Ascending aorta (tissue), 2 donors: ENCODE measurements around the gene IRF5. TPM values are rescaled to one million over a fixed set of nuclear protein-coding genes. Genes with fewer than 3 reads are reported as not detected.

Experiments
- DNase-seq, 2 donors: peaks; one replicate each; pipeline ENCODE4 v3.0.0-alpha.2; 2019; ENCODE audit warnings: low spot score in 2 of 2
- H3K27ac ChIP-seq, 2 donors: fragments of 200-600 bp; sonication (generic); one replicate each; pipeline ENCODE4 v1.5.1; 2016 to 2017; ENCODE audit warnings: mild to moderate bottlenecking in 1 of 2
- H3K27me3 ChIP-seq: fragments of 200-600 bp; sonication (generic); one replicate; pipeline ENCODE4 v1.5.1; 2017
- H3K36me3 ChIP-seq, 2 donors: fragments of 200-600 bp; sonication (generic); one replicate each; pipeline ENCODE4 v1.5.1; 2016
- H3K4me1 ChIP-seq, 2 donors: fragments of 200-600 bp; sonication (generic); one replicate each; pipeline ENCODE4 v1.5.1; 2016 to 2017; ENCODE audit warnings: mild to moderate bottlenecking in 1 of 2
- H3K4me3 ChIP-seq, 2 donors: fragments of 200-600 bp; sonication (generic); one replicate each; pipeline ENCODE4 v1.5.1; 2016 to 2017; ENCODE audit warnings: mild to moderate bottlenecking in 1 of 2
- H3K9me3 ChIP-seq, 2 donors: fragments of 200-600 bp; sonication (generic); one replicate each; pipeline ENCODE4 v1.5.1; 2016
- CTCF ChIP-seq, 3 experiments: fragments of 200-600 bp in 2 of 3; fragments of 450-650 bp in 1 of 3; sonication (generic) in 2 of 3; IDR thresholded peaks; one replicate each; pipeline ENCODE4 v1.5.1; 2016 to 2019; ENCODE audit warnings: antibody characterized with exemption in 3 of 3, mild to moderate bottlenecking in 1 of 3, moderate library complexity in 1 of 3
- intact Hi-C: fragments of 100-400 bp; cut with DNase I; formaldehyde crosslinking; loops from one replicate; pipeline ENCODE4 v1.15.1; 2023
- total RNA-seq: library from RNA; depleted of rRNA; stranded (reverse); fragments of >200 nt; gene quantifications from one replicate; pipeline ENCODE4 v1.1.0, GENCODE V29; 2016

The IRF5 gene, protein sequence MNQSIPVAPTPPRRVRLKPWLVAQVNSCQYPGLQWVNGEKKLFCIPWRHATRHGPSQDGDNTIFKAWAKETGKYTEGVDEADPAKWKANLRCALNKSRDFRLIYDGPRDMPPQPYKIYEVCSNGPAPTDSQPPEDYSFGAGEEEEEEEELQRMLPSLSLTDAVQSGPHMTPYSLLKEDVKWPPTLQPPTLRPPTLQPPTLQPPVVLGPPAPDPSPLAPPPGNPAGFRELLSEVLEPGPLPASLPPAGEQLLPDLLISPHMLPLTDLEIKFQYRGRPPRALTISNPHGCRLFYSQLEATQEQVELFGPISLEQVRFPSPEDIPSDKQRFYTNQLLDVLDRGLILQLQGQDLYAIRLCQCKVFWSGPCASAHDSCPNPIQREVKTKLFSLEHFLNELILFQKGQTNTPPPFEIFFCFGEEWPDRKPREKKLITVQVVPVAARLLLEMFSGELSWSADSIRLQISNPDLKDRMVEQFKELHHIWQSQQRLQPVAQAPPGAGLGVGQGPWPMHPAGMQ
- total RNA-seq = not detected

DNA sequence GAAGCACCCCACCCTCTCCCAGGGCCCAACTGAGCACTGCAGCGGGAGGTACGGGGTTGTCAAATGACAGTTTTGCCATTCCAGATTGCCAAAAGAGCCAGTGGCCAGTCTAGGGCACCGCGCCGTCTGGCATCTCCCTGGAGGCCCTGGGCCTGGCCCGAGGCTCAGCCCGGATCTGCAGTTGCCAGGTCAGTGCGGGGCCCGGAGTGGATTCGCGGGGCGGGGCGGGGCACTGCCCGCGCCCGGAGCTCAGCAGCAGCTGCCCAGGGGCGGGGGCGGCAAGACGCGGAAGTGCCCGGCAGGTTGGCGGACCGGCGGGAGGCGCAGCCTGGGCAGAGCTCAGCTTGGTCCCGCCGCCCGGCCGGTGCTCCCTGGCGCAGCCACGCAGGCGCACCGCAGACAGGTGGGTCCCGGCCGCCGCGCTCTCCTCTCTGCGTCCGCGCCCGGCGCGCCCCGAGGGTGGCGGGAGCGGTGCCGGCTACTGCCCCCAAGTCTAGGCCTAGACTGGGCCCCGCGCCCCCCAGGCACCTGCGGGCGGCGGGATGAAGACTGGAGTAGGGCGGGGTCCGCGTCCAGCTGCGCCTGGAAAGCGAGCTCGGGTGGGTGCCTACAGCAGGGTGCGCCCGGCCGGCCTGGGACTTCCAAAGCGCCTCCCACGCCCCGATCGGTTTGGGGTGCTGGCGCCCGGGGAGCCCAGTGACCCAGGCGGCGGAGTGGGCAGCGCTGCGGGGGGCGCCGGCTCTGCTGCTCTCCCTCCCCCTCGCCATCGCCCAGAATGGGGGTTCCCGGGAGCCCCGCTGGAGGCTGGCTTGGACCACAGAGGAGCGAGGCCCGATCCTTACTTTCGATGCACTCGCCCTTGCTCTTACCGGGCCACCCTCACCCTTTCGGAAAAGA, at the start of gene IRF5:
Gene IRF5, plus strand, starts transcription at position 281 of the 897 bp plus-strand sequence. CDS start 4,155 bp downstream, outside the sequence.
- peak within 1 kb of the TSS in 1 of 2 donors; percentile 28 for H3K27ac ChIP-seq
- intact Hi-C loops = no loop called here
- peak within 1 kb of the TSS; percentile 56 to 95 for H3K4me3 ChIP-seq
- H3K27me3 ChIP-seq = no peaks in the 10 kb centered on the region
- H3K9me3 ChIP-seq = no peaks in the 10 kb centered on the region
- peaks cover 4 to 8% of the 10 kb centered on the region in 2 donors for H3K4me1 ChIP-seq
- TF ChIP-seq CTCF (IDR thresholded peaks at IDR 0.05) = no peak
- DNase-seq = peak in 1 of 2 donors; percentile 75
- H3K36me3 ChIP-seq = no peaks in the 10 kb centered on the region

- Histone ChIP-seq H3K36me3 (no peaks in the 10 kb centered on the region), H3K27ac (no peak overlapping the region), H3K27me3 (no peaks in the 10 kb centered on the region), H3K4me1 (no peaks in the 10 kb centered on the region), H3K9me3 (no peaks in the 10 kb centered on the region), H3K4me3 (no peak overlapping the region)
- DNase-seq = no peak
- no peak for TF ChIP-seq CTCF (IDR thresholded peaks at IDR 0.05)
- intact Hi-C loops = no loop called here
Measured at GRCh38 chr7:128888039-128888755, 49.5 kb upstream of the IRF5 start.

- Histone ChIP-seq H3K4me3 (no peak overlapping the region), H3K27ac (no peak overlapping the region), H3K36me3 (no peaks in the 10 kb centered on the region), H3K4me1 (no peaks in the 10 kb centered on the region), H3K9me3 (no peaks in the 10 kb centered on the region), H3K27me3 (no peaks in the 10 kb centered on the region)
- intact Hi-C loops = no loop called here
- DNase-seq = no peak
- no peak for TF ChIP-seq CTCF (IDR thresholded peaks at IDR 0.05)
Measured at GRCh38 chr7:128888756-128889095, 49.0 kb upstream of the IRF5 start.

DNA sequence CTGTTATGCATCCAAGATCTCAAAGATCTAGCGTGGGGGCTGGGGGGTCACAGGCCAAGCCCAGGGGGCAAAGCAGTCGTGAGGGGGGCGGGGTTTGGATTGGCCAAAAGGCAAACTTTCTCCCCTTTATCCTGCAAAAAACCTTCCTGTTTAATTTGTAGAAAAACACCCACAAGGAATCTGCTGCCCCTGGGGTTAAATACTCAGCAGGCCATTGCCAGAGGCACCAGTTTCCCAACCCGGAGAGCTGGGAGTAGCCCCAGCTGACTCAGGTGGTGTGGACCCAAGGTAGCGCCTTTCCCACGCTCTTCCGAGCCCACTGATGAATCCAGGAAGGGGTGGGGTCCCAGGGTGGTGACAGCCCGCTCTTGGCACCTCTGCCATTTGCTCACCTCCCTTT, 48.6 kb upstream of the IRF5 start:
- no peak for TF ChIP-seq CTCF (IDR thresholded peaks at IDR 0.05)
- H3K4me3 ChIP-seq = no peak overlapping the region
- DNase-seq = no peak
- no peak overlapping the region for H3K27ac ChIP-seq
- no peaks in the 10 kb centered on the region for H3K9me3 ChIP-seq
- H3K4me1 ChIP-seq = no peaks in the 10 kb centered on the region
- H3K36me3 ChIP-seq = no peaks in the 10 kb centered on the region
- no peaks in the 10 kb centered on the region for H3K27me3 ChIP-seq
- intact Hi-C loops = no loop called here

- peak overlapping the region; percentile 10 to 46 for H3K4me3 ChIP-seq
- TF ChIP-seq CTCF (IDR thresholded peaks at IDR 0.05) = no peak
- intact Hi-C loops = no loop called here
- no peaks in the 10 kb centered on the region for H3K27me3 ChIP-seq
- H3K36me3 ChIP-seq = no peaks in the 10 kb centered on the region
- no peaks in the 10 kb centered on the region for H3K4me1 ChIP-seq
- no peaks in the 10 kb centered on the region for H3K9me3 ChIP-seq
- no peak for DNase-seq
- H3K27ac ChIP-seq = no peak overlapping the region
Measured at GRCh38 chr7:128890306-128891109, 47.2 kb upstream of the IRF5 start.
